GM21825 (cell line): ENCODE measurements around the gene ANP32B.

Experiments
- ATAC-seq: cut with Tn5 transposase; IDR thresholded peaks from one replicate; pipeline ENCODE4 v1.9.1; 2021; ENCODE audit warnings: mild to moderate bottlenecking, moderate library complexity; ENCODE audit not compliant: unreplicated experiment

The ANP32B gene

GRCh38 chr9:98021306-98022040, 38.3 kb downstream of the ANP32B start:
- ATAC-seq = no peak

GRCh38 chr9:98022447-98022846, 39.3 kb downstream of the ANP32B start:
- ATAC-seq = no peak

GRCh38 chr9:98024702-98025101, 41.6 kb downstream of the ANP32B start:
- no peak for ATAC-seq

- no peak for ATAC-seq
These were observed 48.0 kb downstream of the ANP32B start for GRCh38 chr9:98031169-98031568.

- ATAC-seq = no peak
These were observed 48.8 kb downstream of the ANP32B start for GRCh38 chr9:98031935-98032334.

GRCh38 chr9:98034593-98035546, 51.7 kb downstream of the ANP32B start:
- peak; percentile 5 for ATAC-seq

- no peak for ATAC-seq
These were observed 54.2 kb downstream of the ANP32B start for GRCh38 chr9:98037357-98037756.

GRCh38 chr9:98038958-98039357, 55.8 kb downstream of the ANP32B start:
- ATAC-seq = peak; percentile 44

DNA sequence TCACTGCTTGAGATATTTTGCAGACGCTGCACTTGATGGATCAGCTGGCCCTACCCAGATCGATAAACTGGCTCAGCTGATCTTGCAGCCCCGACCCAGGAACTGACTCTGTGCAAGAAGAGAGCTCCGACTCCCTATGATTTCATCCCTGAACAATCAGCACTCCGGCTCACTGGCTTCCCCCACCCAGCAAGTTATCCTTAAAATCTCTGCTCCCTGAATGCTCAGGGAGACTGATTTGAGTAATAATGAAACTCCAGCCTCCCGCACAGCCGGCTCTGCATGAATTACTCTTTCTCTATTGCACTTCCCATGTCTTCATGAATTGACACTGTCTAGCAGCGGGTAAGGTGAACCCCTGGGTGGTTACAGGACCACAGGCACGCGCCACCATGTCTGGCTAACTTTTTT, 56.5 kb downstream of the ANP32B start:
- ATAC-seq = peak; percentile 30

- no peak for ATAC-seq
These were observed 57.1 kb downstream of the ANP32B start for GRCh38 chr9:98040212-98040611.

- no peak for ATAC-seq
These were observed 60.8 kb downstream of the ANP32B start for GRCh38 chr9:98043915-98044314.

GRCh38 chr9:98045234-98046179, 62.4 kb downstream of the ANP32B start:
- ATAC-seq = peak; percentile 80

- ATAC-seq = no peak
These were observed 63.0 kb downstream of the ANP32B start for GRCh38 chr9:98046180-98046543.

- no peak for ATAC-seq
These were observed 63.9 kb downstream of the ANP32B start for GRCh38 chr9:98047002-98047401.

DNA sequence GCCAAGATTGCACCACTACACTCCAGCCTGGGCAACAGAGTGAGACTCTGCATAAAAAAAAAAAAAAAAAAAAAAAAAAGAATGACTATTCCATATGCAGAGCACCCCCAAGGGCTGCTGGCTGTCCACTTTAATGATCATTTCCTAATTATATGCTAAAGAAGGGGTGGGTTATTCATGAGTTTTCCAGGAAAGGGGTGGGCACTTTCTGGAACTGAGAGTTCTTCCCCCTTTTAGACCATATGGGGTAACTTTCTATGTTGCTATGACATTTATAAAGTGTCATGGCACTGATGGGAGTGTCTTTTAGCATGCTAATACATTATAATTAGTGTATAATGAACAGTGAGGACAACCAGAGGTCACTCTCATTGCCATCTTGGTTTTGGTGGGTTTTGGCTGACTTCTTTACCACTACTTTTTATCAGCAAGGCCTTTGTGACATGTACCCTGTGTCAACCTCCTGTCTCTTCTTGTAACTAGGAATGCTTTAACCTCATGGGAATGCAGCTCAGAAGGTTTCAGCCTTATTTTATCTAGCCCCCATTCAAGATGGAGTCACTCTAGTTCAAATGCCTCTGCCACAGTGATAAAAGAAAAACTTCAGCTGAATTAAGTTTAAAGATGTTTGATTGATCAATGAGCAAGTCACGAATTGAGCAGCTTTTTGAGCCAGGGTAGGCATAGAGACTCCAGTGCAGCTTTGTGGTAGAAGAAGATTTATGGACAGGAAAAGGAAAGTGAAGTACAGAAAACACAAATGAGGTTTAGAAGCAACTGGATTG, 66.3 kb downstream of the ANP32B start:
- ATAC-seq = no peak

DNA sequence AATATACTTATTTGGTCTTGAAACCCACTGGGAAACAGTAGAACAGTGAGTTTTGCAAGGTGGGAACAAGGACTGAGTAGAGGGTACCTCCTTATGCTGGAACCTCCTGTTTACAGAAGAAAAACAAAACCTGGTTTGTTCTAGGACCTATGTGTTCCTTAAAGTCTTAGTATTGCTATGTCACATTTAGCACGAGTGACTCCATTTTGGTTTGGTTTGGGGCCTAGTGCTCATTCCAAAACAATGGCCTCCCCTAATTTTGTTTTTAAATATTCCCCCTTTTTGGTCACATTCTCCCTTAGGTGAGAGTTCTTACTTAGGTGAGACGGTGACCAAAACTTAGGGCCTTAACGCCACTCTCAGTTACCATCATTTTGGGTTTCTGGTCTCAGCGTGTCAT, 67.2 kb downstream of the ANP32B start:
- no peak for ATAC-seq

GRCh38 chr9:98054376-98054951, 71.3 kb downstream of the ANP32B start:
- ATAC-seq = no peak

DNA sequence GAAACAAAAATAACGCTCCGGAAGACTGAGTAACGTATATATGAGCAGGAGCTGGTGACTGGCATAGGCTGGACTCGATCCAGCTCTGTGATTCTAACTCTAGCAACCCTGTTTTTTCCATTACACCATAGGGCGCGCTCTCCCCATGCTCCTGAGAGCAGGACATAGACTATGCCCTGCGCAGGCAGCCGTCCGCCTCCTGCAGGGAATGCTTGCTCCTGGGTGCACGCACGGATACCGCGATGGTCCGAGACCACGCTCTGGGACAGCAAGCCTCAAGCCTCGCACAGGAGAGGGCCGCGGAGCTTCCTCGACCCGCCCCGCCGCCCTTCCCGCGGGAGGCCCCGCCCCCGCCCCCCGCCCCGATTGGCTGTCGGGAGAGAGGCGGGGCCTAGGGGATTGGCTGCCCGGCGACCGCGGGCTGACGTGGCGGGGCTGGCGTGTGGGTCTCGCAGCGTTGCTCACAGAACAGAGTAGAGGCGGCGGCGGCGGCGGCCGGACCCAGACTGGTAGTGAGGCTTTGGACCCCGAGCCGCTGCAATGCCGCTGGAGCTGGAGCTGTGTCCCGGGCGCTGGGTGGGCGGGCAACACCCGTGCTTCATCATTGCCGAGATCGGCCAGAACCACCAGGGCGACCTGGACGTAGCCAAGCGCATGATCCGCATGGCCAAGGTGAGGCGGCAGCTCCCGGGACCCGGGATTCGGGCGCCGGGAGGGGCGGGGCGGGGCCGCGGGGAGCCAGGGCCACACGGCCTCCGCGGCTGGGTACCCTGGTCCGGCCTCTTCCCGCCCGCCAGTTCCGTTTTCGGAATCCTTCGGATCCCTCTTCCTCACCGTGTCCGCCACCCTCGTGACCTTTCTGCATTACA, 73.4 kb downstream of the ANP32B start, which contains the start of gene NANS:
Gene NANS, plus strand, starts transcription at position 464 of the 869 bp plus-strand sequence. Its CDS starts 77 bp downstream, at position 541.
- peak; percentile 94 for ATAC-seq
